Measurements from ENCODE around the gene RCL1.

RCL1 gene

GRCh38 chr9:4866239-4866969, 73.7 kb downstream of the RCL1 start:
- no peaks in the 10 kb centered on the region for H4K20me1 ChIP-seq (ENCODE audit: low read depth, low read length)
- TF ChIP-seq CTCF (IDR thresholded peaks at IDR 0.05; ENCODE audit: insufficient read depth, low read length, poor library complexity, severe bottlenecking) (no peak), EZH2phosphoT487 (conservative IDR thresholded peaks at IDR 0.05; ENCODE audit: low read length) (no peak)

GRCh38 chr9:4873066-4873465, 80.3 kb downstream of the RCL1 start:
- Histone ChIP-seq H3K36me3 (ENCODE audit: low read length) (no peaks in the 10 kb centered on the region), H3K9me2 (replicated peaks; ENCODE audit: insufficient read depth, low read length) (no peaks in the 10 kb centered on the region), H3K4me3 (ENCODE audit: insufficient read depth, low read length, poor library complexity, severe bottlenecking) (no peak overlapping the region), H3F3A (ENCODE audit: insufficient read depth) (no peaks in the 10 kb centered on the region), H2AFZ (ENCODE audit: low read depth, low read length, severe bottlenecking) (no peak overlapping the region), H3K27me3 (ENCODE audit: low read length) (no peaks in the 10 kb centered on the region), H3K9ac (ENCODE audit: low read length) (no peak overlapping the region), H3K27ac (ENCODE audit: low read depth, low read length) (no peak overlapping the region), H3K9me3 (ENCODE audit: insufficient read depth, low read length) (no peaks in the 10 kb centered on the region), H3K4me2 (ENCODE audit: low read depth, low read length, poor library complexity, severe bottlenecking) (no peak overlapping the region), H3K79me2 (ENCODE audit: insufficient read depth, low read length) (no peaks in the 10 kb centered on the region), H4K20me1 (ENCODE audit: low read depth, low read length) (no peaks in the 10 kb centered on the region)
- TF ChIP-seq CTCF (IDR thresholded peaks at IDR 0.05; ENCODE audit: insufficient read depth, low read length, poor library complexity, severe bottlenecking) (no peak), EZH2phosphoT487 (conservative IDR thresholded peaks at IDR 0.05; ENCODE audit: low read length) (no peak)

More at GRCh38 chr9:4866239-4866969, 73.7 kb downstream of the RCL1 start:
- Histone ChIP-seq H3K9me2 (replicated peaks; ENCODE audit: insufficient read depth, low read length) (no peaks in the 10 kb centered on the region), H3K27me3 (ENCODE audit: low read length) (no peaks in the 10 kb centered on the region), H2AFZ (ENCODE audit: low read depth, low read length, severe bottlenecking) (no peak overlapping the region), H3K36me3 (ENCODE audit: low read length) (no peaks in the 10 kb centered on the region), H3K27ac (ENCODE audit: low read depth, low read length) (no peak overlapping the region), H3F3A (ENCODE audit: insufficient read depth) (no peaks in the 10 kb centered on the region), H3K9ac (ENCODE audit: low read length) (no peak overlapping the region), H3K9me3 (ENCODE audit: insufficient read depth, low read length) (no peaks in the 10 kb centered on the region), H3K4me2 (ENCODE audit: low read depth, low read length, poor library complexity, severe bottlenecking) (no peak overlapping the region), H3K4me3 (ENCODE audit: insufficient read depth, low read length, poor library complexity, severe bottlenecking) (no peak overlapping the region), H3K79me2 (ENCODE audit: insufficient read depth, low read length) (no peaks in the 10 kb centered on the region)

GRCh38 chr9:4875559-4875958, 82.8 kb downstream of the RCL1 start:
- TF ChIP-seq CTCF (IDR thresholded peaks at IDR 0.05; ENCODE audit: insufficient read depth, low read length, poor library complexity, severe bottlenecking), result no peak
- no peak for TF ChIP-seq EZH2phosphoT487 (conservative IDR thresholded peaks at IDR 0.05; ENCODE audit: low read length)
- H3K9ac ChIP-seq (ENCODE audit: low read length), result no peak overlapping the region
- no peaks in the 10 kb centered on the region for H3K9me2 ChIP-seq (replicated peaks; ENCODE audit: insufficient read depth, low read length)
- no peaks in the 10 kb centered on the region for H3K79me2 ChIP-seq (ENCODE audit: insufficient read depth, low read length)
- H2AFZ ChIP-seq (ENCODE audit: low read depth, low read length, severe bottlenecking), result no peak overlapping the region
- H4K20me1 ChIP-seq (ENCODE audit: low read depth, low read length), result no peaks in the 10 kb centered on the region
- no peak overlapping the region for H3K27ac ChIP-seq (ENCODE audit: low read depth, low read length)
- H3K9me3 ChIP-seq (ENCODE audit: insufficient read depth, low read length), result no peaks in the 10 kb centered on the region
- no peaks in the 10 kb centered on the region for H3F3A ChIP-seq (ENCODE audit: insufficient read depth)
- no peaks in the 10 kb centered on the region for H3K36me3 ChIP-seq (ENCODE audit: low read length)
- no peaks in the 10 kb centered on the region for H3K27me3 ChIP-seq (ENCODE audit: low read length)
- no peak overlapping the region for H3K4me3 ChIP-seq (ENCODE audit: insufficient read depth, low read length, poor library complexity, severe bottlenecking)
- H3K4me2 ChIP-seq (ENCODE audit: low read depth, low read length, poor library complexity, severe bottlenecking), result no peak overlapping the region

Measured in SU-DHL-6 (cell line).